NOMO-1 (cell line): ENCODE results near the gene RIN3.

Experiments
- DNase-seq, 2 experiments: peaks; one replicate each; lab custom pipeline; 2025; ENCODE audit not compliant: unreplicated experiment in 2 of 2; lab: John Stamatoyannopoulos, UW

RIN3 gene

GRCh38 chr14:92505826-92506225 is 7.8 kb upstream of the RIN3 start:
- no peak for DNase-seq

GRCh38 chr14:92506231-92506630 is 7.3 kb upstream of the RIN3 start:
- DNase-seq = no peak

GRCh38 chr14:92507174-92507768 is 6.3 kb upstream of the RIN3 start:
- DNase-seq = peak; percentile 84 to 96

GRCh38 chr14:92510972-92511371 is 2.6 kb upstream of the RIN3 start:
- no peak for DNase-seq

GRCh38 chr14:92511453-92512238 is 1.9 kb upstream of the RIN3 start:
- DNase-seq = no peak

GRCh38 chr14:92512807-92513203 is 776 bp upstream of the RIN3 start:
- no peak for DNase-seq

GRCh38 chr14:92513966-92514843 is 624 bp downstream of the RIN3 start:
- DNase-seq = no peak

- DNase-seq = no peak
Measured at GRCh38 chr14:92514844-92515514, 1.4 kb downstream of the RIN3 start.

GRCh38 chr14:92515546-92516343 is 2.2 kb downstream of the RIN3 start:
- peak; percentile 17 to 77 for DNase-seq

GRCh38 chr14:92516344-92516965 is 2.9 kb downstream of the RIN3 start:
- DNase-seq = no peak

GRCh38 chr14:92516966-92517506 is 3.5 kb downstream of the RIN3 start:
- DNase-seq = no peak

- DNase-seq = no peak
Measured at GRCh38 chr14:92517761-92518160, 4.2 kb downstream of the RIN3 start.

- no peak for DNase-seq
Measured at GRCh38 chr14:92519246-92520101, 5.9 kb downstream of the RIN3 start.

GRCh38 chr14:92520102-92521057 is 6.8 kb downstream of the RIN3 start:
- peak; percentile 46 to 56 for DNase-seq

- no peak for DNase-seq
Measured at GRCh38 chr14:92521058-92521415, 7.5 kb downstream of the RIN3 start.

GRCh38 chr14:92523752-92524151 is 10.2 kb downstream of the RIN3 start:
- no peak for DNase-seq

- DNase-seq = no peak
Measured at GRCh38 chr14:92524602-92525185, 11.1 kb downstream of the RIN3 start.
